Ectodermal cell (in vitro differentiated cells): ENCODE data around the gene SAE1.

Source experiments
- H3K27ac ChIP-seq: 2 replicates; pipeline ENCODE4 v1.7.0; 2013; ENCODE audit warnings: mild to moderate bottlenecking, low read depth, low read length; ENCODE audit not compliant: insufficient read depth, poor library complexity, severe bottlenecking
- H3K27me3 ChIP-seq: 2 replicates; pipeline ENCODE4 v1.7.0; 2013; ENCODE audit warnings: mild to moderate bottlenecking, low read length; ENCODE audit not compliant: insufficient read depth, control insufficient read depth, poor library complexity, severe bottlenecking
- H3K36me3 ChIP-seq: one replicate; pipeline ENCODE4 v1.7.0; 2013; ENCODE audit warnings: low read length; ENCODE audit not compliant: control insufficient read depth, insufficient read depth
- H3K4me1 ChIP-seq: one replicate; pipeline ENCODE4 v1.7.0; 2013; ENCODE audit warnings: low read length; ENCODE audit not compliant: control insufficient read depth, insufficient read depth
- H3K4me3 ChIP-seq: 2 replicates; pipeline ENCODE4 v1.7.0; 2013; ENCODE audit warnings: low read depth, low read length, control low read depth; ENCODE audit not compliant: insufficient read depth
- H3K9me3 ChIP-seq: 2 replicates; pipeline ENCODE4 v1.7.0; 2013; ENCODE audit warnings: mild to moderate bottlenecking, low read length, moderate library complexity; ENCODE audit not compliant: control insufficient read depth
- WGBS, 2 experiments: methylation state at CpG; one replicate each; pipeline ENCODE4 v1.1.7; 2013; ENCODE audit warnings: missing lambda C conversion rate in 2 of 2; 5-methylcytosine and 5-hydroxymethylcytosine counted together

The SAE1 gene

DNA sequence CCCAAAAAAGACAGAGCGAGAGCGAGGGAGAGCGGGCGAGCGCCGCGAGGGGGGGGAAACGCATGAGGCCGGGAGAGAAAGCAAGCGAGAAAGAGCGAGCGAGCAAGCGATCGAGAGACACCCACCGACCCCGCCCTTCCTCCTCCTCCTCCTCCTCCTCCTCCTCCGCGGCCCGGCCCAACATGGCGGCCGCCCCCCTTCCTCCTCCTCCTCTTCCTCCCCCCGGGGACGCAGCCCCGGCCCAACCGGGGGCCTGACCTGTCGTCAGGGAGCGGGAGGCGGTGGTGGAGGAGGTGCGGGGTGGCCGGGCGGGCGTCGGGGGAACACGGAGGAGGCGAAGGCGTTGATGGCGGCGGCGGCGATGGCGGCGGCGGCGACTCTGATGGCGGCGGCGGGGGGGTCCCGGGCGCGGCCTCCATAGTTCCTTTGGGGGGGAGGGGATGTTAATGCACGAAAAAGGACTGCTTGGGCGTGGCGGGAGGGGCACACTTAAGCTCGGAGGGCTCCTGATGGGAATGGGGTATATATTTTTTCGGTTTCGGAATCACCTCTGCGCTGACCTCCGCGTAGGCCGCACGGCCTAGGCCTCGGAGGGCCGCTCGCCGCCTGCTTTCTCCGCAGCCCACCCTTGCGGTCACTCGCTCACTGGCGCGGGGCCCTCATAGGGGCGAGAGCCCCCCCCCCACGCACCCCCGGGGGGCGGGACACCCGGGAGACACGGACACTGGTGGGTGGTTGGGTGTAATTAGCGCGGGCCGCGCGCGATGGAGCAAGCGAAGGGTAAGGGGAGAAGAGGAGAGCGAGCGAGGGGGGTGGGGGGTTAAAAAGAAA lies 18.3 kb upstream of the SAE1 start:
- peak overlapping the region; percentile 98 for H3K27ac ChIP-seq
- H3K27me3 ChIP-seq: no peaks in the 10 kb centered on the region
- H3K4me3 ChIP-seq: peak overlapping the region; percentile 99
- H3K36me3 ChIP-seq: no peaks in the 10 kb centered on the region
- no peaks in the 10 kb centered on the region for H3K9me3 ChIP-seq
- H3K4me1 ChIP-seq: peaks cover 20% of the 10 kb centered on the region
- 0 to 1% methylated on average over 79 to 85 of the region's 85 CpGs for WGBS, 2 experiments

DNA sequence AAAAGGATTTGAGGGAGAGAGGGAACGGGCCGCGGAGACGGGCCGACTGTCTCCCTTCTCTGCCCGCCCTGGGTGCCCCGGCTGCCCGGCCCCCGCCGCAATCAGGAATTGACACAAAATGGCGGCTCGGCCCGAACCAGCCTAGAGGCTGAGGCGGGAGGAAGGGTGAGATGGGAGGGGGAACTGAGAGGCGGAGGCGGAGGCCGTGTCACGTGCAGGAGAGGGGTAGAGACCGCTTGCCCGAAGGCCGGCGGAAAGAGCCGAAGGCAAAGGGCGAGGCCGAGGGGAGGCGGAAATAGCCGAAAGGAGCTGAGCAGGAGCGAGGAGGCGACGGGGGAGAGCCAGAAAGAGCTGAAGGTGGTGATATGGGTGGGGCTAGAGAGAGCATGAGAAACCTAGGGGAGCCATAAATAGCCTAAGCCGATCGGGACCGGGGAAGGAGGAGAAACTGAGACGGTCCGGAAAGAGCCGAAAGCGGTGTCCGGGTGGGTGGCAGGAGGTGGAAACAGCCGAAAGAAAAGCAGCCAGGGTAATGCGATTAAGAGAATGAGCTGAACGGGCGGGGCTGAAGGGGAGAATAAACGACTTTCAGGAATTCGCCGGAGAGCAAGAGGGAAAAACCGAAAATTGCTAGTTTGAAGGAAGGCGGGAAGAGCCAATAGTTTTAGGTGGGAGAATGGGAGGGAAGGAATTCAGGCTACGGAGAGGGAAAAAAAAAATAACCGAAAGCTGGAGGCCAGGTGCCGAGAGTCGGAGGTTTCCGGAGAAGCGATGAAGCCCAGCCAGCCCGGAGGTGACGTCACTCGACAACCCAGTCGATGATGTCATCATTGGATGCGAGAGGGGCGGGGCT lies 17.4 kb upstream of the SAE1 start, which contains the start of gene ZC3H4:
Gene ZC3H4 (minus strand): TSS at position 780 of the 853 bp plus-strand sequence. CDS start 1,192 bp downstream, outside the sequence.
- peak within 1 kb of the TSS; percentile 99 for H3K4me3 ChIP-seq
- no peaks in the 10 kb centered on the region for H3K36me3 ChIP-seq
- H3K27ac ChIP-seq: peak within 1 kb of the TSS; percentile 98
- H3K9me3 ChIP-seq: no peaks in the 10 kb centered on the region
- peaks cover 18% of the 10 kb centered on the region for H3K4me1 ChIP-seq
- 1% methylated on average over 59 of the region's 59 CpGs for WGBS, 2 experiments
- H3K27me3 ChIP-seq: no peaks in the 10 kb centered on the region

DNA sequence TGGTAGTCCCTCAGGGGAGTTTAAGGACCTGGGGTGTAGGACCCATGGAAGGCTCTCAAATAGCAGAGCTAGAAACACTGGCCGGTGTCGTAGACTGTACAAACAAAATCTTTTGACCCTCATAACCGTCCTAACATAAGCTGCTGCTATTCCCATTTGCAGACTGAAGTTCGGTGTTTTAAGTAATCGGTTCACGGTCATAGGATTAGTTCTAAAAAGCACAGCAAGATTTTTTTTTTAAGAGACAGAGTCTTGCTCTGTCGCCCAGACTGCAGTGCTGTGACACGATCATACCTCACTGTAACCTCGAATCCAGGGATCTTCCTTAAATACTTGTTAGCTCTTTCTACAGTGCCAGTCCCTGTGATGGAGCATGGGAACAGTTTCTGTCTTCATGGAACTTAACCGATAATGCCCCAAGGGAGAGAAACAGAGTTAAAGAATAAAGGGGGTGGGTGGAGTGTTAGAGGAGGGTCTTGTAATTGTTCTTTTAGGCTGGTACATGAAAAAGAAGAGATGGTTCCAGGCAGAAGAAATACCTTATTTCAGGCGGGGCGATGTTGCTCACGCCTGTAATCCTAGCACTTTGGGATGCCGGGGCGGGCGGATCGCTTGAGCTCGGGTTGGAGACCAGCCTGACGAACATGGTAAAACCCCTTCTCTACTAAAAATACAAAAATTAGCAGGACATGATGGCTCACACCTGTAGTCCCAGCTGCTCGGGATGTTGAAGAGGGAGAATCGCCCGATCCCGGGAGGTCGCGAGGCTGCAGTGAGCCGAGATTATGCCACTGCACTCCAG lies 16.6 kb upstream of the SAE1 start:
- Histone ChIP-seq H3K27ac (peak overlapping the region; percentile 98), H3K4me1 (peaks cover 10% of the 10 kb centered on the region), H3K4me3 (peak overlapping the region; percentile 99), H3K9me3 (no peaks in the 10 kb centered on the region), H3K27me3 (no peaks in the 10 kb centered on the region), H3K36me3 (no peaks in the 10 kb centered on the region)
- 84 to 86% methylated on average over 26 of the region's 26 CpGs for WGBS, 2 experiments

DNA sequence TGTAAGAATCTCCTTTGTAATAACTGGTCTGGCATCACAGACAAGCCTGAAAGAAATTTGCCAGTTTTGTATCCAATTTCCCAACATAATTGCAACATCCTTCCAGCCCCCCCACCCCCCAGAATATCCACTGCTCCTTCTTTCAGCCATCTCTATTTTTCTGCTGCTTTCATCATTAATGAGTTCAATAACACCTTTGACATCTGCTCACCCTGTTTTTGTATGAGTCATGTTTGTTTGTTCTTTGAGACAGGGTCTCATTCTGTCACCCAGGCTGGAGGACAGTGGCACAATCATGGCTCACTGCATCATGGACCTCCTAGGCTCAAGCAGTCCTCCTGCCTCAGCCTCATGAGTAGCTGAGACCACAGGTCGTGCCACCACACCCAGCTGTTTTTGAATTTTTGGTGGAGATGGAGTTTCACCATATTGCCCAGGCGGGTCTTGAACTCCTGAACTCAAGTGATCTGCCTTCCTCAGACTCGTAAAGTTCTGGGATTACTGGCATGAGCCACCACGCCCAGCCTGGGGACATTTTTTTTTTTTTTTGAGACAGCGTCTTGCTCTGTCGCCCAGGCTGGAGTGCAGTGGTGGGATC lies 10.1 kb upstream of the SAE1 start:
- Histone ChIP-seq H3K36me3 (no peaks in the 10 kb centered on the region), H3K9me3 (no peaks in the 10 kb centered on the region), H3K27ac (no peak overlapping the region), H3K4me1 (no peaks in the 10 kb centered on the region), H3K4me3 (no peak overlapping the region), H3K27me3 (no peaks in the 10 kb centered on the region)
- WGBS, 2 experiments: 91 to 93% methylated on average over 6 of the region's 6 CpGs

DNA sequence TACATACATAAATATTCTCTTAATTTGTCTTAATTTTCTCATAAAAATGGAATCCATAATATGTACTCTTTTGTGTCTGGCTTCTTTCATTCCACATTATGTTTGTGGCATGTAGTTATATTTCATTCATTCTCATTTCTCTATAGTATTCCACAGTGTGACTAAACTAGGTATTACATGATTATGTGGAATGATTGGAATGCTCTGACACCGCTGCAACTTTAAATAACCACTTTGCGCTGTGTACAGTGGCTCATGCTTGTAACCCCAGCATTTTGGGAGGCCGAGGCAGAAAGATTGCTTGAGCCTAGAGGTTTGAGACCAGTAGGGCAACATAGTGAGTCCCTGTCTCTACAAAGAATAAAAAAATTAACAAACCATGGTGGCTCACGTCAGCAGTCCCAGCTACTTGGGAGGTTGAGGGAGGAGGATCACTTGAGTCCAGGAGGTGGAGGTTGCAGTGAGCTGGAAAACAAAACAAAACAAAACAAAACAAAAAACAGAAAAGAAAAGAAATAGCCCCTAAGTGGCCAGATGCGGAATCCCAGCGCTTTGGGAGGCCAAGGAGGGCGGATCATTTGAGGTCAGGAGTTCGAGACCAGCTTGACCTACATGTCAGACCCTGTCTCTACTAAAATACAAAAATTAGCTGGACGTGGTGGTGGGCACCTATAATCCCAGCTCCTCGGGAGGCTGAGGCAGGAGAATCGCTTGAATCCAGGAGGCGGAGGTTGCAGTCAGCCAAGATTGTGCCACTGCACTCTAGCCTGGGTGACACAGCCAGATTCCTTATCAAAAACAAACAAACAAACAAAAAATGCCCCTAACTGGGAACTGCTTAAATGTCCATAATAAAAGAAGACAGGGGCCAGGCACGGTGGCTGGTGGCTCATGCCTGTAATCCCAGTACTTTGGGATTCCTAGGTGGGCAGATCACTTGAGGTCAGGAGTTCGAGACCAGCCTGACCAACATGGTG lies 8.0 kb upstream of the SAE1 start:
- no peaks in the 10 kb centered on the region for H3K4me1 ChIP-seq
- peak overlapping the region; percentile 2 for H3K27ac ChIP-seq
- H3K27me3 ChIP-seq: no peaks in the 10 kb centered on the region
- 87 to 90% methylated on average over 14 of the region's 14 CpGs for WGBS, 2 experiments
- H3K9me3 ChIP-seq: no peaks in the 10 kb centered on the region
- H3K4me3 ChIP-seq: no peak overlapping the region
- no peaks in the 10 kb centered on the region for H3K36me3 ChIP-seq

DNA sequence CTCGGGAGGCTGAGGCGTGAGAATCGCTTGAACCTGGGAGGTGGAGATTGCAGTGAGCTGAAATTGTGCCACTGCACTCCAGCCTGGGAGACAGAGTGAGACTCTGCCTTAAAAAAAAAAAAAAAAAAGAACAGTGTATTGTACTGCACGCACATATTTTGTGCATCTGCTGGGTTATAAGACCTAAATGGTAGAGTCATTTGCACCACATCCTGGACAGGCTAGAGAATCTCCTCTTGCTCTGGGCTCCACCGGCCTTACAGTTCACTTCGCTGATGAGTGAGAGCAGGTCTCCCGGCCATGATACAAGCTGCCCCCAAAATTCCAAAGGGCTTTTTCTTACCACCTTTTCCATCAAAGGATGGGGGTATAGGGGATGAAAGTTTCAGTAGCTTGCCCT lies 7.2 kb upstream of the SAE1 start:
- Histone ChIP-seq H3K27me3 (no peaks in the 10 kb centered on the region), H3K4me3 (no peak overlapping the region), H3K27ac (no peak overlapping the region), H3K9me3 (no peaks in the 10 kb centered on the region), H3K36me3 (no peaks in the 10 kb centered on the region), H3K4me1 (no peaks in the 10 kb centered on the region)
- 95 to 97% methylated on average over 7 of the region's 7 CpGs for WGBS, 2 experiments

DNA sequence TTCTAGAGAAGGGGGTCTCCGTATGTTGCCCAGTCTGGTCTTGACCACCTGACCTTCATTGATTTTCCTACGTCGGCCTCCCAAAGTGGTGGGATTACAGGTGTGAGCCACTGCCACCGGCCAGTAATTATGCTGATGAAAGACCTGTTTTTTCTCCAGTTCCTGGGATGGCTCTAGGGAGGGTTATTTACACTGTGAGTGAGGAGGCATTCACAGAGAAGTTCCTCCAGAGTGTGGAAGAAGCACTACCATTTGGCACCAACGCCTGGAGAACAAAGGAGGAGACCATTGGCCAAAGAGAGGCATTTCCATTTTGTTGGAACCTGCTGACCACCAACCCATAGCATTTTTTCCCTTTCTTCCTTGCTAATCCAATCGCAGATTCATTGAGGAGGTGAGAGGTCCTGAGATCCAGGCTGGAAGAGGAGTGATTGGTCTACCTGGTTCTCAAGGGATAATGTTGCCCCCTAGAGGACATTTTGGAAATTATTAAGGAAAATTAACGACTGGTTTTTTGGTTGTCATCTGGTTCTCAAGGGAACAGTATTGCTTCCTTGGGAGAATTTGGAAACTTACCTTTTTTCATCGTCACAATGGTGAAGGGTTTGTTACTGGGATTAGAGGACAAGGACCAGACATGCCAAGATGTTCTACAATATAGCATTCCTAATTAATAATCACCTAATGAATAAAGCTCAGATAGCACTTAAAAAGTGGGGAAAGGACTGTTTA lies 5.5 kb upstream of the SAE1 start:
- H3K27ac ChIP-seq: no peak overlapping the region
- no peaks in the 10 kb centered on the region for H3K36me3 ChIP-seq

DNA sequence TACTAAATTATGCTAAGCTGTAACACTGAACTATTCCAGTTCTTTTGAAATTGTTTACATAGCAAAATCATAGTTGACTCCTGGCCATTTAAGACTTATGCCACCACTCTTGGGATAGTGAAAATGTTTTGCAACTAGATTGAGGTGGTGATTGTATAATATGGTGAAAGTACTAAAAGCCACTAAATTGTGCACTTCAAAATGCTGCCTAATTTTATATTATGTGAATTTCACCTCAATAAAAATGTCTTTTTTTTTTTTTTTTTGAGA lies 5.0 kb upstream of the SAE1 start:
- Histone ChIP-seq H3K4me1 (no peaks in the 10 kb centered on the region), H3K9me3 (no peaks in the 10 kb centered on the region), H3K27ac (no peak overlapping the region), H3K4me3 (no peak overlapping the region), H3K36me3 (no peaks in the 10 kb centered on the region), H3K27me3 (no peaks in the 10 kb centered on the region)

More for the DNA sequence above, 5.5 kb upstream of the SAE1 start:
- H3K4me3 ChIP-seq: no peak overlapping the region
- H3K27me3 ChIP-seq: no peaks in the 10 kb centered on the region
- no peaks in the 10 kb centered on the region for H3K4me1 ChIP-seq
- no peaks in the 10 kb centered on the region for H3K9me3 ChIP-seq
- 44 to 45% methylated on average over 8 of the region's 8 CpGs for WGBS, 2 experiments
